K562 (cell line): Measurements from ENCODE around the gene EXOSC9. TPM values are rescaled to one million over a fixed set of nuclear protein-coding genes. Genes with fewer than 3 reads are reported as not detected.

ENCODE experiments used
- ATAC-seq: fragments of 200-7000 bp; cut with Tn5 transposase; 3 replicates; pipeline ENCODE4 v1.9.1; 2020; ENCODE audit warnings: moderate library complexity
- BruUV-seq: library from RNA; stranded (reverse); fragments of 400-500 nt; replicated peaks from 2 replicates; lab custom pipeline; 2021; lab: Mats Ljungman, UMichigan
- CTCF ChIA-PET: fragments of 300-600 bp; formaldehyde crosslinking; extraction: SDS; loops from one replicate; lab custom pipeline; 2021; ENCODE audit warnings: low intra/inter-chr PET ratio; lab: Yijun Ruan, JAX
- POLR2A ChIA-PET: fragments of 300-600, 350-650 bp; sonication (Branson Sonifier 250); formaldehyde crosslinking; extraction: SDS; loops from one replicate; lab custom pipeline; 2021; ENCODE audit warnings: antibody characterized with exemption, inconsistent platforms; lab: Yijun Ruan, JAX
- DNase-seq, 4 experiments: peaks; one replicate each; pipeline versions ENCODE4 v3.0.0 to v3.0.0-alpha.2; 2011 to 2018; ENCODE audit warnings: low spot score in 3 of 4, mixed read lengths in 3 of 4; ENCODE audit errors: extremely low read depth in 1 of 4
- FAIRE-seq: peaks from 2 replicates; lab custom pipeline; 2011; peaks lifted over from hg19 to GRCh38; lab: Jason Lieb, UNC
- H2AFZ ChIP-seq: 2 replicates; pipeline ENCODE4 v1.6.0; 2011; ENCODE audit warnings: low read depth, low read length, control low read depth, inconsistent platforms
- H3K27ac ChIP-seq: fragments of 200-600 bp; 3 replicates; pipeline ENCODE4 v1.8.0; 2011; ENCODE audit warnings: low read depth, mild to moderate bottlenecking, control low read depth, inconsistent platforms, low read length, moderate library complexity, mixed read lengths; ENCODE audit errors: extremely low read depth
- H3K27me3 ChIP-seq, 2 experiments: fragments of 300-600 bp in 1 of 2; 2 replicates in 1 of 2; 3 replicates in 1 of 2; pipeline versions ENCODE4 v1.6.0 to v1.8.0; 2011; ENCODE audit warnings: inconsistent platforms in 2 of 2, low read length in 2 of 2, mild to moderate bottlenecking in 1 of 2, mixed read lengths in 1 of 2, moderate library complexity in 1 of 2; ENCODE audit not compliant: control insufficient read depth in 2 of 2, insufficient read depth in 2 of 2
- H3K36me3 ChIP-seq: fragments of 300-600 bp; 3 replicates; pipeline ENCODE4 v1.8.0; 2011; ENCODE audit warnings: mild to moderate bottlenecking, low read length, inconsistent platforms; ENCODE audit not compliant: control insufficient read depth, insufficient read depth
- H3K4me1 ChIP-seq, 2 experiments: fragments of 200-600 bp in 1 of 2; replicated peaks in 1 of 2; 2 replicates in 1 of 2; 3 replicates in 1 of 2; pipeline versions ENCODE4 v1.5.1 to v1.8.0; 2011; ENCODE audit warnings: inconsistent platforms in 2 of 2, low read length in 2 of 2, mild to moderate bottlenecking in 1 of 2, mixed read lengths in 1 of 2, moderate library complexity in 1 of 2; ENCODE audit not compliant: control insufficient read depth in 2 of 2, insufficient read depth in 2 of 2
- H3K4me2 ChIP-seq: 2 replicates; pipeline ENCODE4 v1.6.1; 2011; ENCODE audit warnings: low read length, control low read depth, inconsistent platforms, mixed read lengths; ENCODE audit not compliant: insufficient read depth
- H3K4me3 ChIP-seq: fragments of 200-600 bp; sonication (generic), shearing (Covaris generic); 2 replicates; pipeline ENCODE4 v1.5.1; 2016; ENCODE audit warnings: control low read depth, inconsistent platforms
- H3K79me2 ChIP-seq: fragments of 200-600 bp; 3 replicates; pipeline ENCODE4 v1.8.0; 2011; ENCODE audit warnings: low read length, inconsistent platforms; ENCODE audit not compliant: control insufficient read depth, insufficient read depth
- H3K9ac ChIP-seq, 2 experiments: 2 replicates each; pipeline versions ENCODE4 v1.6.0 to v1.6.1; 2011; ENCODE audit warnings: low read depth in 2 of 2, low read length in 2 of 2, control low read depth in 1 of 2, inconsistent platforms in 1 of 2, mild to moderate bottlenecking in 1 of 2, mixed read lengths in 1 of 2; ENCODE audit not compliant: insufficient read depth in 1 of 2
- H3K9me1 ChIP-seq: one replicate; pipeline ENCODE4 v1.6.0; 2011; ENCODE audit warnings: inconsistent platforms, mild to moderate bottlenecking, low read length, moderate library complexity; ENCODE audit not compliant: control insufficient read depth, insufficient read depth
- H3K9me3 ChIP-seq: replicated peaks from 2 replicates; pipeline ENCODE4 v1.5.1; 2011; ENCODE audit warnings: low read depth, low read length, inconsistent platforms; ENCODE audit not compliant: control insufficient read depth, insufficient read depth
- H4K20me1 ChIP-seq: replicated peaks from 2 replicates; pipeline ENCODE4 v1.6.1; 2011; ENCODE audit warnings: low read length, inconsistent platforms, mixed read lengths; ENCODE audit not compliant: control insufficient read depth, insufficient read depth
- DDX20 ChIP-seq: fragments of 450-650 bp; IDR thresholded peaks from 2 replicates; pipeline ENCODE4 v1.6.1; 2016; ENCODE audit warnings: missing genetic modification characterization, low read depth, mild to moderate bottlenecking, missing compliant biosample characterization, moderate library complexity
- EP300 ChIP-seq: IDR thresholded peaks from 2 replicates; pipeline ENCODE4 v1.6.1; 2012; ENCODE audit warnings: low read length, improper control_type of control experiment
- HNRNPK ChIP-seq: fragments of 200-400 bp; formaldehyde crosslinking; IDR thresholded peaks from one replicate; pipeline ENCODE4 v1.6.1; 2018; ENCODE audit warnings: mild to moderate bottlenecking, low read depth, low read length; ENCODE audit not compliant: poor library complexity, severe bottlenecking
- OTX1 ChIP-seq: fragments of 450-650 bp; formaldehyde crosslinking; IDR thresholded peaks from 2 replicates; pipeline ENCODE4 v1.4.0; 2022; ENCODE audit warnings: mild to moderate bottlenecking
- PCBP2 ChIP-seq: fragments of 200-400 bp; formaldehyde crosslinking; IDR thresholded peaks from 2 replicates; pipeline ENCODE4 v1.6.1; 2018; ENCODE audit warnings: low read length, low read depth, mild to moderate bottlenecking, moderate library complexity; ENCODE audit not compliant: poor library complexity, severe bottlenecking
- TAF15 ChIP-seq: fragments of 200-400 bp; formaldehyde crosslinking; IDR thresholded peaks from 2 replicates; pipeline ENCODE4 v1.6.1; 2017; ENCODE audit warnings: mild to moderate bottlenecking, low read depth, low read length, moderate library complexity
- WGBS: fragments of 100-300 bp; shearing (Covaris generic); methylation state at CpG from one replicate; pipeline ENCODE4 v1.1.6; 2016; ENCODE audit warnings: low coverage, mixed read lengths; ENCODE audit not compliant: insufficient coverage; ENCODE audit errors: missing lambda C conversion rate; 5-methylcytosine and 5-hydroxymethylcytosine counted together
- in situ Hi-C: fragments of 300-500 bp; cut with MboI; formaldehyde crosslinking; loops from 4 replicates; pipeline ENCODE4 v1.15.0; 2018; ENCODE audit warnings: inconsistent platforms, mixed read lengths
- intact Hi-C: fragments of 100-400 bp; cut with micrococcal nuclease; formaldehyde crosslinking; loops from 2 replicates; pipeline ENCODE4 v1.14.2; 2022
- polyA plus RNA-seq, 8 experiments: library from polyadenylated mRNA; depleted of rRNA in 4 of 8; stranded (reverse) in 5 of 8; unstranded in 3 of 8; fragments of >200 nt; fragmentation: Nextera tagmentation in 2 of 8; fragmentation: Illumina TruSeq in 1 of 8; extraction: Ambion mirVana in 2 of 8; extraction: Trizol in 1 of 8; gene quantifications; 2 replicates each; pipeline versions ENCODE4 v1.2.1 to v1.2.3, GENCODE V29; 2011 to 2014; ENCODE audit warnings: inconsistent platforms in 1 of 8, missing spikeins in 1 of 8
- total RNA-seq, 7 experiments: library from RNA; depleted of rRNA in 6 of 7; stranded (reverse); fragments of >200 nt in 6 of 7; fragmentation: Illumina TruSeq in 2 of 7; extraction: Trizol in 2 of 7; gene quantifications; 2 replicates each; pipeline versions ENCODE4 v1.2.1 to v1.2.3, GENCODE V29; 2011 to 2021; ENCODE audit warnings: low replicate concordance in 1 of 7
- TF ChIP-seq, protein P1 (sequence below): fragments of 250-450 bp; sonication (Bioruptor Pico); IDR thresholded peaks from 2 replicates; pipeline ENCODE4 v1.8.0; 2021; ENCODE audit warnings: moderate library complexity, mild to moderate bottlenecking, inconsistent platforms

Gene EXOSC9
- total and polyA plus RNA-seq, 9 of the 15 experiments (the other 6 are each of a cell fraction or from before 2014, with no cell fraction given) = 64.7 to 166 (median 115) TPM

DNA sequence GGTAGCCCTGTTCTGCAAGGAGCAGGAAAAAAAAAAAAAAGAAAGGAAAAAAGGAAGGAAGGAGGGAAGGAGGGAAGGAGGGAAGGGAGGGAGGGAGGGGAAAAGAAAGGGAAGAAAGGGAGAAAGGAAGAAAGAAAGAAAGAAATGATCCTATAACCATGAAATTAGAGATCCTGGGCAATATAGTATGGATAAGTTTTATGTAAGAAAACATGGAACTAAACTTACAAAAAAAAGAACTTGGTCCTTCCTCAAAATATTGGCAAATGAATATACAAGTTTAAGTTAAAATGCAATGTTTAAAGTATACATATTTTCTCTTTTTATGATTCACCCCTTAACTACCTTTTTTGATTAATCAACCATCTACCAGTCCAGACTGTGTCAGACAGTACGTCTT lies 50.2 kb downstream of the EXOSC9 start:
- Histone ChIP-seq H3K9ac (no peak overlapping the region), H3K27ac (no peak overlapping the region), H3K9me1 (no peaks in the 10 kb centered on the region), H3K27me3 (no peaks in the 10 kb centered on the region), H3K4me2 (no peak overlapping the region), H3K79me2 (no peaks in the 10 kb centered on the region), H3K4me1 (no peaks in the 10 kb centered on the region), H3K4me3 (no peak overlapping the region), H2AFZ (no peak overlapping the region), H3K36me3 (peaks cover 4% of the 10 kb centered on the region; the same call in 2 of the 3 replicates), H3K9me3 (no peaks in the 10 kb centered on the region), H4K20me1 (no peaks in the 10 kb centered on the region)
- FAIRE-seq (no peak), ATAC-seq (no peak), DNase-seq (no peak)
- TF ChIP-seq EP300 (no peak), PCBP2 (peak; percentile 76), DDX20 (tag) (no peak), HNRNPK (peak; percentile 84), OTX1 (CRISPR knock-in tag) (no peak), TAF15 (no peak)
- TF ChIP-seq, protein P1, sequence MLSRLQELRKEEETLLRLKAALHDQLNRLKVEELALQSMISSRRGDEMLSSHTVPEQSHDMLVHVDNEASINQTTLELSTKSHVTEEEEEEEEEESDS (CRISPR knock-in tag) = no peak
- WGBS = 64% methylated on average over 1 of the region's 1 CpG
- CTCF ChIA-PET = no interaction called here
- intact Hi-C loops = no loop called here
- in situ Hi-C loops = loop anchor here (25.0 kb wide), 1 partner anchor 1061 kb away; the partner anchor contains the start of gene NUDT6
- POLR2A ChIA-PET = no interaction called here
- BruUV-seq = no TSS peak
